K562 (cell line): ENCODE data around the gene GPX7. TPM values are rescaled to one million over a fixed set of nuclear protein-coding genes. Genes with fewer than 3 reads are reported as not detected.
A peak's percentile ranks its signal among the peaks of the same experiment; 100 is the strongest.

Source experiments
- ATAC-seq: fragments of 200-7000 bp; cut with Tn5 transposase; 3 replicates; pipeline ENCODE4 v1.9.1; 2020; ENCODE audit warnings: moderate library complexity
- BruUV-seq: library from RNA; stranded (reverse); fragments of 400-500 nt; replicated peaks from 2 replicates; lab custom pipeline; 2021; lab: Mats Ljungman, UMichigan
- CTCF ChIA-PET: fragments of 300-600 bp; formaldehyde crosslinking; extraction: SDS; loops from one replicate; lab custom pipeline; 2021; ENCODE audit warnings: low intra/inter-chr PET ratio; lab: Yijun Ruan, JAX
- POLR2A ChIA-PET: fragments of 300-600, 350-650 bp; sonication (Branson Sonifier 250); formaldehyde crosslinking; extraction: SDS; loops from one replicate; lab custom pipeline; 2021; ENCODE audit warnings: antibody characterized with exemption, inconsistent platforms; lab: Yijun Ruan, JAX
- DNase-seq, 4 experiments: peaks; one replicate each; pipeline versions ENCODE4 v3.0.0 to v3.0.0-alpha.2; 2011 to 2018; ENCODE audit warnings: low spot score in 3 of 4, mixed read lengths in 3 of 4; ENCODE audit errors: extremely low read depth in 1 of 4
- FAIRE-seq: peaks from 2 replicates; lab custom pipeline; 2011; peaks lifted over from hg19 to GRCh38; lab: Jason Lieb, UNC
- H2AFZ ChIP-seq: 2 replicates; pipeline ENCODE4 v1.6.0; 2011; ENCODE audit warnings: low read depth, low read length, control low read depth, inconsistent platforms
- H3K27ac ChIP-seq: fragments of 200-600 bp; 3 replicates; pipeline ENCODE4 v1.8.0; 2011; ENCODE audit warnings: low read depth, mild to moderate bottlenecking, control low read depth, inconsistent platforms, low read length, moderate library complexity, mixed read lengths; ENCODE audit errors: extremely low read depth
- H3K27me3 ChIP-seq, 2 experiments: fragments of 300-600 bp in 1 of 2; 2 replicates in 1 of 2; 3 replicates in 1 of 2; pipeline versions ENCODE4 v1.6.0 to v1.8.0; 2011; ENCODE audit warnings: inconsistent platforms in 2 of 2, low read length in 2 of 2, mild to moderate bottlenecking in 1 of 2, mixed read lengths in 1 of 2, moderate library complexity in 1 of 2; ENCODE audit not compliant: control insufficient read depth in 2 of 2, insufficient read depth in 2 of 2
- H3K36me3 ChIP-seq: fragments of 300-600 bp; 3 replicates; pipeline ENCODE4 v1.8.0; 2011; ENCODE audit warnings: mild to moderate bottlenecking, low read length, inconsistent platforms; ENCODE audit not compliant: control insufficient read depth, insufficient read depth
- H3K4me1 ChIP-seq, 2 experiments: fragments of 200-600 bp in 1 of 2; replicated peaks in 1 of 2; 2 replicates in 1 of 2; 3 replicates in 1 of 2; pipeline versions ENCODE4 v1.5.1 to v1.8.0; 2011; ENCODE audit warnings: inconsistent platforms in 2 of 2, low read length in 2 of 2, mild to moderate bottlenecking in 1 of 2, mixed read lengths in 1 of 2, moderate library complexity in 1 of 2; ENCODE audit not compliant: control insufficient read depth in 2 of 2, insufficient read depth in 2 of 2
- H3K4me2 ChIP-seq: 2 replicates; pipeline ENCODE4 v1.6.1; 2011; ENCODE audit warnings: low read length, control low read depth, inconsistent platforms, mixed read lengths; ENCODE audit not compliant: insufficient read depth
- H3K4me3 ChIP-seq: fragments of 200-600 bp; sonication (generic), shearing (Covaris generic); 2 replicates; pipeline ENCODE4 v1.5.1; 2016; ENCODE audit warnings: control low read depth, inconsistent platforms
- H3K79me2 ChIP-seq: fragments of 200-600 bp; 3 replicates; pipeline ENCODE4 v1.8.0; 2011; ENCODE audit warnings: low read length, inconsistent platforms; ENCODE audit not compliant: control insufficient read depth, insufficient read depth
- H3K9ac ChIP-seq, 2 experiments: 2 replicates each; pipeline versions ENCODE4 v1.6.0 to v1.6.1; 2011; ENCODE audit warnings: low read depth in 2 of 2, low read length in 2 of 2, control low read depth in 1 of 2, inconsistent platforms in 1 of 2, mild to moderate bottlenecking in 1 of 2, mixed read lengths in 1 of 2; ENCODE audit not compliant: insufficient read depth in 1 of 2
- H3K9me1 ChIP-seq: one replicate; pipeline ENCODE4 v1.6.0; 2011; ENCODE audit warnings: inconsistent platforms, mild to moderate bottlenecking, low read length, moderate library complexity; ENCODE audit not compliant: control insufficient read depth, insufficient read depth
- H3K9me3 ChIP-seq: replicated peaks from 2 replicates; pipeline ENCODE4 v1.5.1; 2011; ENCODE audit warnings: low read depth, low read length, inconsistent platforms; ENCODE audit not compliant: control insufficient read depth, insufficient read depth
- H4K20me1 ChIP-seq: replicated peaks from 2 replicates; pipeline ENCODE4 v1.6.1; 2011; ENCODE audit warnings: low read length, inconsistent platforms, mixed read lengths; ENCODE audit not compliant: control insufficient read depth, insufficient read depth
- GTF2E2 ChIP-seq: fragments of 200-800 bp; sonication (Bioruptor generic); IDR thresholded peaks from 2 replicates; pipeline ENCODE4 v1.6.1; 2016; ENCODE audit warnings: missing genetic modification characterization, missing compliant biosample characterization
- HSF4 ChIP-seq: fragments of 250-450 bp; sonication (Bioruptor Pico); IDR thresholded peaks from 2 replicates; pipeline ENCODE4 v2.1.2; 2022; ENCODE audit warnings: mild to moderate bottlenecking, moderate library complexity, borderline replicate concordance
- KAT8 ChIP-seq: fragments of 450-650 bp; IDR thresholded peaks from 2 replicates; pipeline ENCODE4 v1.6.1; 2016; ENCODE audit warnings: low read depth, mild to moderate bottlenecking
- MITF ChIP-seq: IDR thresholded peaks from 2 replicates; pipeline ENCODE4 v1.6.1; 2014; ENCODE audit warnings: antibody characterized with exemption
- PRPF4 ChIP-seq: fragments of 200-400 bp; formaldehyde crosslinking; IDR thresholded peaks from one replicate; pipeline ENCODE4 v1.6.1; 2017; ENCODE audit warnings: low read length, low read depth, mild to moderate bottlenecking; ENCODE audit not compliant: insufficient read depth, poor library complexity, severe bottlenecking
- RBM17 ChIP-seq: fragments of 200-400 bp; formaldehyde crosslinking; IDR thresholded peaks from 2 replicates; pipeline ENCODE4 v1.6.1; 2017; ENCODE audit warnings: low read depth, mild to moderate bottlenecking, low read length, borderline replicate concordance
- THAP12 ChIP-seq: fragments of 250-450 bp; sonication (Bioruptor Pico); IDR thresholded peaks from 2 replicates; pipeline ENCODE4 v1.9.0; 2021; ENCODE audit warnings: mild to moderate bottlenecking, inconsistent platforms
- YY1 ChIP-seq, 3 experiments: IDR thresholded peaks; 2 replicates each; pipeline ENCODE4 v1.6.1; 2011; ENCODE audit warnings: low read length in 2 of 3, mild to moderate bottlenecking in 2 of 3, moderate library complexity in 2 of 3, borderline replicate concordance in 1 of 3, control low read depth in 1 of 3, low read depth in 1 of 3; ENCODE audit not compliant: insufficient read depth in 3 of 3, insufficient replicate concordance in 2 of 3, control insufficient read depth in 1 of 3, insufficient read length in 1 of 3; ENCODE audit errors: extremely low read depth in 1 of 3
- ZNF407 ChIP-seq: fragments of 450-650 bp; IDR thresholded peaks from 2 replicates; pipeline ENCODE4 v1.6.1; 2016; ENCODE audit warnings: low read depth
- WGBS: fragments of 100-300 bp; shearing (Covaris generic); methylation state at CpG from one replicate; pipeline ENCODE4 v1.1.6; 2016; ENCODE audit warnings: low coverage, mixed read lengths; ENCODE audit not compliant: insufficient coverage; ENCODE audit errors: missing lambda C conversion rate; 5-methylcytosine and 5-hydroxymethylcytosine counted together
- in situ Hi-C: fragments of 300-500 bp; cut with MboI; formaldehyde crosslinking; loops from 4 replicates; pipeline ENCODE4 v1.15.0; 2018; ENCODE audit warnings: inconsistent platforms, mixed read lengths
- intact Hi-C: fragments of 100-400 bp; cut with micrococcal nuclease; formaldehyde crosslinking; loops from 2 replicates; pipeline ENCODE4 v1.14.2; 2022
- polyA plus RNA-seq, 8 experiments: library from polyadenylated mRNA; depleted of rRNA in 4 of 8; stranded (reverse) in 5 of 8; unstranded in 3 of 8; fragments of >200 nt; fragmentation: Nextera tagmentation in 2 of 8; fragmentation: Illumina TruSeq in 1 of 8; extraction: Ambion mirVana in 2 of 8; extraction: Trizol in 1 of 8; gene quantifications; 2 replicates each; pipeline versions ENCODE4 v1.2.1 to v1.2.3, GENCODE V29; 2011 to 2014; ENCODE audit warnings: inconsistent platforms in 1 of 8, missing spikeins in 1 of 8
- total RNA-seq, 7 experiments: library from RNA; depleted of rRNA in 6 of 7; stranded (reverse); fragments of >200 nt in 6 of 7; fragmentation: Illumina TruSeq in 2 of 7; extraction: Trizol in 2 of 7; gene quantifications; 2 replicates each; pipeline versions ENCODE4 v1.2.1 to v1.2.3, GENCODE V29; 2011 to 2021; ENCODE audit warnings: low replicate concordance in 1 of 7

Gene GPX7
- total and polyA plus RNA-seq, 9 of the 15 experiments (the other 6 are each of a cell fraction or from before 2014, with no cell fraction given): 0.08 TPM; not detected in 8

- no peak overlapping the region for H3K4me3 ChIP-seq
- H3K4me2 ChIP-seq: no peak overlapping the region
- no peaks in the 10 kb centered on the region for H3K79me2 ChIP-seq
- intact Hi-C loops (no loop called here), in situ Hi-C loops (no loop called here)
- FAIRE-seq (no peak), DNase-seq (no peak), ATAC-seq (peak; percentile 50; the same call in 2 of the 3 replicates)
- ChIA-PET POLR2A (interaction anchor here (0.6 kb wide), 3 partner anchors 17 to 1685 kb away, joined by 3 to 4 read pairs (median 3); no protein-coding TSS in a partner anchor), CTCF (no interaction called here)
- no peak overlapping the region for H3K27ac ChIP-seq
- peak overlapping the region; percentile 11; the same call in 1 of the 2 replicates for H2AFZ ChIP-seq
- 8% methylated on average over 2 of the region's 2 CpGs for WGBS
- no peaks in the 10 kb centered on the region for H3K9me1 ChIP-seq
- H3K4me1 ChIP-seq: no peaks in the 10 kb centered on the region; a peak in 1 of 5 replicates
- H3K9ac ChIP-seq: no peak overlapping the region
- no peaks in the 10 kb centered on the region for H3K9me3 ChIP-seq
- no peaks in the 10 kb centered on the region for H3K27me3 ChIP-seq
- H4K20me1 ChIP-seq: no peaks in the 10 kb centered on the region
- no peaks in the 10 kb centered on the region for H3K36me3 ChIP-seq
- BruUV-seq: no TSS peak
- TF ChIP-seq ZNF407 (no peak), YY1 (IDR thresholded peaks at IDR 0.05; ENCODE audit: borderline replicate concordance in 1 of 3, control insufficient read depth in 1 of 3, extremely low read depth in 1 of 3, insufficient read depth in 3 of 3, insufficient read length in 1 of 3, insufficient replicate concordance in 2 of 3, low read depth in 1 of 3, low read length in 2 of 3) (no peak), THAP12 (no peak), HSF4 (CRISPR knock-in tag) (no peak), RBM17 (no peak), GTF2E2 (no peak), KAT8 (no peak), PRPF4 (no peak), MITF (no peak)
Observed at GRCh38 chr1:52597912-52598311, 4.3 kb upstream of the GPX7 start.
